ENCODE measurements around the gene SORCS2. TPM values are rescaled to one million over a fixed set of nuclear protein-coding genes. Genes with fewer than 3 reads are reported as not detected.

Gene SORCS2
- total and polyA plus RNA-seq, 2 of the 4 experiments (the other 2 are of a cell fraction): 0.36 to 0.62 TPM

- TF ChIP-seq, protein P1, sequence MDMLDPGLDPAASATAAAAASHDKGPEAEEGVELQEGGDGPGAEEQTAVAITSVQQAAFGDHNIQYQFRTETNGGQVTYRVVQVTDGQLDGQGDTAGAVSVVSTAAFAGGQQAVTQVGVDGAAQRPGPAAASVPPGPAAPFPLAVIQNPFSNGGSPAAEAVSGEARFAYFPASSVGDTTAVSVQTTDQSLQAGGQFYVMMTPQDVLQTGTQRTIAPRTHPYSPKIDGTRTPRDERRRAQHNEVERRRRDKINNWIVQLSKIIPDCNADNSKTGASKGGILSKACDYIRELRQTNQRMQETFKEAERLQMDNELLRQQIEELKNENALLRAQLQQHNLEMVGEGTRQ (IDR thresholded peaks at IDR 0.05; ENCODE audit: low read depth, low read length): no peak
- TF ChIP-seq CEBPB (IDR thresholded peaks at IDR 0.05; ENCODE audit: low read depth, low read length): no peak
- TF ChIP-seq FOS (IDR thresholded peaks at IDR 0.05; ENCODE audit: low read depth, low read length): no peak
- TF ChIP-seq MAFK (IDR thresholded peaks at IDR 0.05; ENCODE audit: low read depth, low read length): no peak
- no peak for TF ChIP-seq CHD1 (IDR thresholded peaks at IDR 0.05; ENCODE audit: low read depth, low read length)
Observed at GRCh38 chr4:7771541-7772507, 579.5 kb downstream of the SORCS2 start (continued).
